HepG2 (cell line): ENCODE results near the gene PHB1. TPM values are rescaled to one million over a fixed set of nuclear protein-coding genes. Genes with fewer than 3 reads are reported as not detected.

Experiments used
- ARNT2 ChIP-seq: sonication (generic); formaldehyde crosslinking; IDR thresholded peaks from 2 replicates; pipeline ENCODE4 v1.8.0; 2022; ENCODE audit warnings: mild to moderate bottlenecking, low read depth, missing genetic modification reagents, moderate library complexity
- CSRNP1 ChIP-seq: sonication (generic); formaldehyde crosslinking; IDR thresholded peaks from 2 replicates; pipeline ENCODE4 v1.8.1; 2023; ENCODE audit warnings: mild to moderate bottlenecking, missing genetic modification reagents
- FOSL2 ChIP-seq: sonication (generic); formaldehyde crosslinking; IDR thresholded peaks from 2 replicates; pipeline ENCODE4 v1.4.0; 2020; ENCODE audit warnings: missing genetic modification reagents
- MXD3 ChIP-seq: IDR thresholded peaks from 2 replicates; pipeline ENCODE4 v1.6.1; 2016; ENCODE audit warnings: mild to moderate bottlenecking, missing biosample characterization, missing genetic modification reagents
- MYPOP ChIP-seq: sonication (generic); formaldehyde crosslinking; IDR thresholded peaks from 2 replicates; pipeline ENCODE4 v1.8.1; 2023; ENCODE audit warnings: mild to moderate bottlenecking, moderate library complexity, missing genetic modification reagents
- NFE2L2 ChIP-seq: fragments of 150-350 bp; IDR thresholded peaks from 2 replicates; pipeline ENCODE4 v1.6.1; 2014; ENCODE audit warnings: low read length
- NR2C2 ChIP-seq: sonication (generic); formaldehyde crosslinking; IDR thresholded peaks from 2 replicates; pipeline ENCODE4 v1.4.0; 2020; ENCODE audit warnings: missing genetic modification reagents, mild to moderate bottlenecking, moderate library complexity, borderline replicate concordance
- PATZ1 ChIP-seq: sonication (generic); formaldehyde crosslinking; IDR thresholded peaks from 2 replicates; pipeline ENCODE4 v1.4.0; 2020; ENCODE audit warnings: missing genetic modification reagents
- SOX6 ChIP-seq, 2 experiments: fragments of 450-650 bp in 1 of 2; sonication (generic) in 1 of 2; formaldehyde crosslinking in 1 of 2; IDR thresholded peaks; 2 replicates each; pipeline versions ENCODE4 v1.4.0 to v1.6.1; 2017 to 2020; ENCODE audit warnings: antibody characterized with exemption in 1 of 2, mild to moderate bottlenecking in 1 of 2, missing genetic modification reagents in 1 of 2
- STAT6 ChIP-seq: sonication (generic); formaldehyde crosslinking; IDR thresholded peaks from 2 replicates; pipeline ENCODE4 v1.4.0; 2020; ENCODE audit warnings: missing genetic modification reagents, mild to moderate bottlenecking, borderline replicate concordance
- TBX3 ChIP-seq: fragments of 450-650 bp; IDR thresholded peaks from 2 replicates; pipeline ENCODE4 v1.6.1; 2017; ENCODE audit warnings: antibody characterized with exemption, mild to moderate bottlenecking, inconsistent platforms, borderline replicate concordance
- TMF1 ChIP-seq: sonication (generic); formaldehyde crosslinking; IDR thresholded peaks from 2 replicates; pipeline ENCODE4 v1.8.1; 2022; ENCODE audit warnings: low read depth, missing genetic modification reagents
- ZFP37 ChIP-seq: sonication (generic); formaldehyde crosslinking; IDR thresholded peaks from 2 replicates; pipeline ENCODE4 v1.4.0; 2020; ENCODE audit warnings: missing genetic modification reagents, borderline replicate concordance
- ZNF235 ChIP-seq: sonication (generic); formaldehyde crosslinking; IDR thresholded peaks from 2 replicates; pipeline ENCODE4 v1.8.1; 2023; ENCODE audit warnings: mild to moderate bottlenecking, missing genetic modification reagents, borderline replicate concordance
- ZNF350 ChIP-seq: sonication (generic); formaldehyde crosslinking; IDR thresholded peaks from 2 replicates; pipeline ENCODE4 v1.4.0; 2020; ENCODE audit warnings: mild to moderate bottlenecking, low read depth, missing genetic modification reagents, borderline replicate concordance
- polyA plus RNA-seq, 8 experiments: library from polyadenylated mRNA; depleted of rRNA in 3 of 8; stranded (reverse) in 7 of 8; unstranded in 1 of 8; fragments of >200 nt; fragmentation: Illumina TruSeq in 4 of 8; extraction: Trizol in 4 of 8; gene quantifications; 2 replicates each; pipeline versions ENCODE4 v1.2.1 to v1.2.3, GENCODE V29; 2011 to 2016; ENCODE audit warnings: low read depth in 4 of 8, missing spikeins in 1 of 8, mixed read lengths in 1 of 8; ENCODE audit not compliant: insufficient read depth in 1 of 8
- total RNA-seq, 5 experiments: library from RNA; depleted of rRNA; stranded (reverse); fragments of >200 nt; fragmentation: Illumina TruSeq; extraction: Trizol; gene quantifications; 2 replicates each; pipeline ENCODE4 v1.2.3, GENCODE V29; 2016; ENCODE audit warnings: low read depth in 1 of 5

Gene PHB1
- total and polyA plus RNA-seq, 2 of the 13 experiments (the other 11 are each of a cell fraction or from before 2014, with no cell fraction given) = 515 to 688 TPM

GRCh38 chr17:49361902-49362722, 52.6 kb downstream of the PHB1 start, which contains the start of gene ZNF652 (continued):
- TF ChIP-seq TMF1 (CRISPR knock-in tag) (0 out of 2 replicates have a peak, but pooled peaks have one; percentile 23), ZFP37 (CRISPR knock-in tag) (peak; percentile 63; the same call in 1 of the 2 replicates), NR2C2 (CRISPR knock-in tag) (0 out of 2 replicates have a peak, but pooled peaks have one; percentile 3), ARNT2 (no peak; the same call in 1 of the 2 replicates), PATZ1 (CRISPR knock-in tag) (peak; percentile 92), TBX3 (no peak), SOX6 (IDR thresholded peaks at IDR 0.05) (no peak), SOX6 (CRISPR knock-in tag; IDR thresholded peaks at IDR 0.05) (peak; percentile 59), NFE2L2 (no peak), ZNF235 (CRISPR knock-in tag) (0 out of 2 replicates have a peak, but pooled peaks have one; percentile 11), STAT6 (no peak), FOSL2 (CRISPR knock-in tag) (peak; percentile 7; the same call in 1 of the 2 replicates), MXD3 (CRISPR knock-in tag) (no peak; the same call in 1 of the 2 replicates), CSRNP1 (CRISPR knock-in tag) (no peak), ZNF350 (CRISPR knock-in tag) (peak; percentile 67; the same call in 1 of the 2 replicates), MYPOP (CRISPR knock-in tag) (no peak)
